Stimulated activated CD8-positive, alpha-beta memory T cell treated with anti-CD3 and anti-CD28 coated beads, Interleukin-2, amount 100 ng/mL, for 48 hours (primary cell): Measurements from ENCODE around the gene TMEM97.
A peak's percentile ranks its signal among the peaks of the same experiment; 100 is the strongest.
"Not testable (repeated sequence)": the region's sequence is repeated elsewhere in the genome, so short reads cannot be mapped to it uniquely, and the experiment has no call there.

Experiments used
- DNase-seq, 2 donors: peaks; one replicate each; pipeline ENCODE4 v3.0.0-alpha.2; 2020; ENCODE audit warnings: low read depth in 2 of 2

TMEM97 gene

DNA sequence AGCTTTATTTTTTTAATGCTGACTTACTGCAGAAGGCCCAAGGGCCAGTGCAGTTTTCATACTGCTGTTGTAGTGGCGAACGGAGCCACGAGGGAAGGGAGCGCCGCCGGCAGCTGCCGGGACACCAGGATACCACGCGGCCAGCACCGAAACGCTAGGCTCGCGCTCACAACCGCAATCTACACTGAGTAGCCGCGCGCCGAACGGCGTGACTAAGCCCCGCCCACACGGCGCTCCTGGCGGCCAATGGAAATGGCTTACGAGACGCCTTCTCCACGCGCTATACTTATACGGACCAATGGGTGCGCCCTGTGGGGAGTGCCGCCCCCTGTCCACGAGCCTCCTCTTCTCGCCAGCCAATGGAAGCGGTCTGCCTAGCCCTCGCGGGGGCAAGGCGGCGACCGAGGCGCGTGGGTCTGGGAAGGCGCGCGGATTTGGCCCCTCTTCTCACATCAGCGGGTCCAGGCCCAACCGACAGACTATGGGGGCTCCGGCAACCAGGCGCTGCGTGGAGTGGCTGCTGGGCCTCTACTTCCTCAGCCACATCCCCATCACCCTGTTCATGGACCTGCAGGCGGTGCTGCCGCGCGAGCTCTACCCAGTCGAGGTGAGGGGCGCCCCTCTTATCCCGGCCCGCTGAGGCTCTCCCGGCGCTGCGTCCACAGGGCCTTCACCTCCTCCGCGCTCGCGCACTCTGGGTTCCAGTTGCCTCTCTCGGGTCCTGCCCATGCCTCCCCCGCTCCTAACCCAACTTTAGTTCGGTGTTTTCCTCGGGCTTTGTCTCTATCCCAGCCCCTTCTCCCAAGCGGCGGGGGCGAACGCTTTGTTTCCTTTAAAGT is at the start of gene TMEM97:
Gene TMEM97 (plus strand): TSS at position 442 of the 839 bp plus-strand sequence. CDS start 40 bp downstream, at position 482.
- peak; percentile 90 to 95 for DNase-seq

DNA sequence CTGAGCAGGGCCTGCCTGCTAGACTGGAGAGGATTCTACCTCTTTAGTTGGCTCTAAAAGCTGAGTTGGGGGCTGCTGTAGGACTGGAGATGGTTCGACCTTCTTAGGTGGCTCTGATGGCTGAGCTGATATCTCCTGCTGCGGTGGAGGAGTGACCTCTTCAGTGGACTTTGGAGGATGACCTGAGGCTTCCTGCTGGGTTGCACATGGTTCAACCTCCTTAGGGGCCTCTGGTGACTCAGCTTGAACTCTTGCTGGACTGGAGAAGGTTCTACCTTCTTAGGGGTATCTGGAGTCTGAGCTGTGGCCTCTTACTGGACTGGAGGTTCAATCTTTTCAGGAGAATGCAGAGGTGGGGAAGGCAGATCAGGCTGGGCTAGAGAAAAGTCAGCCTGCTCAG is 48.9 kb upstream of the TMEM97 start:
- DNase-seq: no peak

DNA sequence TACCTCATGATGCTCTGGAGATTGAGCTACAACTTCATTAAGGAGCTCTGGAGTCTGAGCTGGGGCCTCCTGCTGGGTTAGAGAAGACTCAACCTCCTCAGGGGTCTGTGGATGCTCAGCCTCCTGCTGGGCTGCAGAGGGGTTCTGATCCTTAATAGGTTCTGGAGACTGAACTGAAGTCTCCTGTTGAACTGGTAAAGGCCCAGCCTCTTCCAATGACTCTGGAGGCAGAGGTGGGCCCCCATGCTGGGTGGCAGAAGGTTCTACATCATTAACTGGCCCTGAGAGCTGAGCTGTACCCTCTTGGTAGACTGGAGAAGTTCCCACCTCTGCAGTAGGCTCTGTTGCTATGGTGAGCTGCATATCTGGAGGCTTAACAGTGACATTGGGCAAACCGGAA is 48.1 kb upstream of the TMEM97 start:
- no peak for DNase-seq

DNA sequence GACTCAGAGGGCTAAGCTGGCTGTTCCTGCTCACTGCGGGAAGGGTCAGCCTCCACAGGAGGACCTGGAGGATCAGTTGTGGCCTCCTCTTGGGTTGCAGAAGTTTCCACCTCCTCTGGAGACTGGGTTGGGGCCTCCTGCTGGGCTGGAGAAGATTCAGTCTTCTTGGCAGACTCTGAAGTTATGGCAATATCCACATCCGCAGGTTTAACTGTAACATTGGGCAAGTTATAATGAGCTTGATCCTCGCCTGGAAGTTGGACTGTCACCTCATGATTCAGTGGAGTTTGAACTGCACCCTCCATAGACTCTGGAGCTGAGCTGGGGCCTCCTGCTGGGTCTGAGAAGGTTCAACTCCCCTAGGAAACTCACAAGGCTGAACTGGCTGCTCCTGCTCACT is 47.6 kb upstream of the TMEM97 start:
- DNase-seq: no peak

DNA sequence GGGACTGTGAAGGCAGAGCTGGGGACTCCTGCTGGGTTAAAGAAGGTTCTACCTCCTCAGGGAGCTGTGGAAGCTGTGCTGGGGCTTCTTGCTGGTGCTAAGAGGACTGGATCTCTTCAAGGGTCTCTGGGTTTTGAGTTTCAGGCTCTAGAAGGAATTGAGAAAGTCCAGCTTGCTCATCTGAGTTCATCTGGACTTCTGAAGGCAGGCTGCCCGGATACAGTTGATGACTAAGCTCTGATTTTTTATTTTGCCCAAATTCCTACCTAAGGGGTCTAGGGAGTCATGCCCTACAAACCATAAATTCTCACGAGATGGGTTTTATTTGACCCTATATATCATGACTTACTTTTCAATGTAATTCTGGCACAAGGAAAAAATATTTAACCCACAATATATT is 46.8 kb upstream of the TMEM97 start:
- DNase-seq: no peak

DNA sequence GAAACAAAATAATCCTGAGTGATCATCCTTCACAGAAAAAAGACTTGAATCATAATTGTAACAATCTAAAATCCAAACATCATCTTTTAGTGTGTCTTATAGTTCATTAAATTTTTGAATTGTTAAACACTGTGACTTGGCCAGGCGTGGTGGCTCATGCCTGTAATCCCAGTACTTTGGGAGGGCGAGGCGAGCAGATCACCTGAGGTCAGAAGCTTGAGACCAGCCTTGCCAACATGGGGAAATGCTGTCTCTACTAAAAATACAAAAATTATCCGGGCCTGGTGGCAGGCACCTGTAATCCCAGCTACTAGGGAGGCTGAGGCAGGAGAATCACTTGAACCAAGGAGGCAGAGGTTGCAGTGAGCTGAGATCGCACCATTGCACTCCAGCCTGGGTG is 45.7 kb upstream of the TMEM97 start:
- DNase-seq: not testable (repeated sequence)

DNA sequence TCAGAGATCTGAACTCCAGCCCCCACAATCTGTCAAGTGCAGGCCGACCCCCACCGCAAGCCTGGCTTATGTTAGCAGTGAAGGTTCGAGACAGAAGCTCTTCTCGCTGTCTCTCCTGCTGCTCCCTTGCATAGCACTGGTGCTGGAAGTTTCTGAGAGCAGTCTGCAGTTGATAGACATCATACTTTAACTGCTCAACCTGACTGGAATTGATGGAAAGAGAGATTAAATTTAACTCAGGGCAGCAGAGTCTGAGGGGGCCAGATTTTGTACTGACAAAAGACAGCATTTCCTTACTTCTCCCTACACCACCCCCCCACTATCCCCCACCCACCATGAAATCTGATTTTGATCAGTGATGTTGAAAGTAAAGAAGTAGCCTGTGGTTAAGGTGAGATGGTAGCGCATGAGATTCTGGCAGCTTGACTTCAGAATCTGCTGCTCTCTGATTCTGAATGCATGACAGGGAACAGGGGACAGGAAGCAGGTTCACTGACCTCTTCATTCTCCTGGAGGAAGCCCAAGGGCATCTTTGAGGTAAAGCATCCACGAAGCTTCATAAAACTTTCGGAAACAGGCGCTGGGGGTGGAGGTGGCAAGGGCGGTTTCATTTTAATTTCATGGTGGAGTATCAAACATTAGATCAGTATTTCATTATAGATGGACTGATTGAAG is 44.3 kb upstream of the TMEM97 start:
- DNase-seq: no peak

DNA sequence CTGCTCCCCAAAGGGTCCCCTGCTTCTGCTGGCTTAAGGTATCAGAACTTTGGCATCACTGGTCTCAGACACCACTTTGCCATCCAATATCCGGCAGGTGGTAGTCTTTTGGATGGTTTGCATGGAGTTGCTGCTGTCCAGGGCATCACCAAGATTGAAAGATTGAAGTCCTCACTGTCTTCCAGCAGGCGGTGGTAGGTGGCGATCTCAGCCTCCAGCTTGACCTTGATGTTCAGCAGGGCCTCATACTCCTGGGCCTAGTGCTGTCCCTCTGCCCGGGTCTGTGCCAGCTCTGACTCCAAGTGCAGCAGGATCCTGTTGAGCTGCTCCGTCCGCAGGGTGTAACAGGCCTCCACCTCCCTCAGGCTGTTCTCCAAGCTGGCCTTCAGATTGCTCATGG is 43.0 kb upstream of the TMEM97 start:
- DNase-seq: no peak

DNA sequence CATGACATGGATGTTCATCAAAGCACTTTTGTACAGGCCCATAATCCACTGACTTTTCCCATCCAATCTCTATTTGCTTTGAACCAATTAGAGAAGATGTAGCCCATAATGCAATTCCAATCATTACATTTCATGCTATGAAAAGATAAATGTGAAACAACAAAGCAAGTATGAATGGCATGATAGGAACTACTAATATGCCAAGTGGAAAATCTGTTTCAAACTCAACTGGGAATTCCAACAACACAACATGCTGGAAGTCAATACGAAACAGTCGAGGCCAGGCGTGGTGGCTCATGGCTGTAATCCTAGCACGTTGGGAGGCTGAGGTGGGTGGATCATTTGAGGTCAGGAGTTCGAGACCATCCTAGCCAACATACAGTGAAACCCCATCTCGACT is 39.6 kb upstream of the TMEM97 start:
- no peak for DNase-seq

DNA sequence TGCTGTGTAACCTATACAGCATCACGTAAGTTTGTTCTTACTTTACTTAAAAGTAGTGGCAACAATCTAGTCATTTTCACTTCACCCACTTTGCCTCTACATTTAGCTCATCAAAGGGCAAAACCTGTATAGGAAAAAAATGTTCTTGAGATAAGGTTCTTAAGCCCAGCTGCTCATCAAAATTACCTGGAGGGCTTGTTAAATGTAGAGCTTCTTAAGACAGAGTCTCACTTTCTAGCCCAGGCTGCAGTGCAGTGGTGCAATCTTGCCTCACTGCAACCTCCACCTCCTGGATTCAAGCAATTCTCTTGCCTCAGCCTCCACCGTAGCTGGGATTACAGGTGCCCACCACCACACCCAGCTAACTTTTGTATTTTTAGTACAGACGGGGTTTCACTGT is 38.2 kb upstream of the TMEM97 start:
- DNase-seq: no peak

DNA sequence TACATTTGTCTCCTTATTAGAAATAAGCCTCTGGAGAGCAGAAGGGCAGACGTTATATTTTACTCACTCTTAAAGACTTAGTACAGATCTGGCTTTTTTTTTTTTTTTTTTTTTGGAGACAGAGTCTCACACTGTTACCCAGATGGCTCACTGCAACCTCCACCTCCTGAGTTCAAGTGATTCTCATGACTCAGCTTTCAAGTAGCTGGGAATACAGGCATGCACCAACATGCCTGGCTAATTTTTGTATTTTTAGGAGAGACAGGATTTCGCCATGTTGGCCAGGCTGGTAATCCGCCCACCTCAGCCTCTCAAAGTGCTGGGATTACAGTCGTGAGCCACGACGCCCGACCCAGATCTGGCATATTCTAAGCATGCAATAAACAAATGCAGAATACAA is 36.4 kb upstream of the TMEM97 start:
- DNase-seq: no peak

DNA sequence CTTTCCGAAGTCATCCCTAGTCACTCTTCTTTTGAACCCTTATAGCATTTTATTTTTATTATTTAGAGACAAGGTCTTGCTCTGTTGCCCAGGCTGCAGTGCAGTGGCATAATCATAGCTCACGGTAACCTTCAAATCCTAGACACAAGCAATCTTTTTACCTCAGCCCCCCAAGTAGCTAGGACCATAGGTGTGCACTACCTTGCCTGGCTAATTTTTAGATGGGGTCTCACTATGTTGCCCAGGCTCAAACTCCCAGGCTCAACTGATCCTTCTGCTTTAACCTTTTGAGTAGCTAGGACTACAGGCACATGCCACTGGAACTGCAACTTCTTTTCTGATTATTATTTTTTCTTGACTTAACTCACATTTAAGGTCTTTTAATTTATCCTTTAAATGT is 33.0 kb upstream of the TMEM97 start:
- no peak for DNase-seq

DNA sequence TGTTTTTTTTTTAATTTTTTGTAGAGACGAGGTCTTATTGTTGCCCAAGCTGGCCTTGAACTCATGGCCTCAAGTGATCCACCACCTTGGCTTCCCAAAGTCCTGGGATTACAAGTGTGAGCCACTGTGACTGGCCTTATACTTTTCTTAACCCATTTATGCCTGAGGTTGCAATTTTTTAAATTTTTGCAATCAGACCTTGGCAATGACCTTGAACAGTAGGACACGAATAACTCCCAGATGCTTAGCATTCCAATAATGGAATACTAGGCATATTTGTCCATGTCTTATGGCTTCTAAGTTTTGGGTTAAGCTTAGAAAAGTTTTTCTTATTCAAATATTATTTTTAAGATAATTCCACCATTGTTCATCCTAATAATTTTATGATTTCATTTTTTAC is 28.3 kb upstream of the TMEM97 start:
- no peak for DNase-seq

DNA sequence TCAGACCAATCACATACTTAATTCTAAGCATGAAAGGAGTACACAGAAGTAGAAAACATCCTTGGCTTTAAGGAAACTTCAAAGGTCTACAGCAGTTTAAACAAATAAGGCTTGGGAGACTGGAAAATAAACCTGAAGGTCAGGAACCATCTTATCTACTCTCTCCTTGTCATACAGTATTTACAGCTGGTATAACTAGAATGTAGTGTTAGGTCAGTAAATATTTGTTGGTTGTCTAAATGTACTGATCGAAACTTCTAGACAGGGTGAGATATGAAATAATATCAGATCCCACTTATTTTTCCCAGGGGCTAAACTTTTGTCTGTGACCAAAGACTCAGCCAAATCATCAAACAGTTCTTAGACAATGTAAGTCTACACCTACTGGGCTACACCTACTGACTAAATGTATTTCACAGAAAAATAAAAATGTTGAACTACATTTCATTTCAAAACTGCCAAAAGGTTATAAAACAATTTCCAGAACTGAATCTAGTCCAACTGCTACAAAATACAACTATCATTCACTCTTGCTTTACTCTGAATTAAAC is 27.1 kb upstream of the TMEM97 start:
- no peak for DNase-seq

DNA sequence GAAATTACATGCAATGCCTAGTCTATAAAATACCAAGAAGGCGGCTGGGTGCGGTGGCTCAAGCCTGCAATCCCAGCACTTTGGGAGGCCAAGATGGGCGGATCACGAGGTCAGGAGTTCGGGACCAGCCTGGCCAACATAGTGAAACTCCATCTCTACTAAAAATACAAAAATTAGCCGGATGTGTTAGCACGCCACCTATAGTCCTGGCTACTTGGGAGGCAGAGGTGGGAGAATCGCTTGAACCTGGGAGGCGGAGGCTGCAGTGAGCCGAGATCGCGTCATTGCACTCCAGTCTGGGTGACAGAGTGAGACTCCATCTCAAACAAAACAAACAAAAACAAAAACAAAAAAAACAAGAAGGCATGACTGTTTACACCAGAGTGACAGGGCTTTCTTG is 26.1 kb upstream of the TMEM97 start:
- not testable (repeated sequence) for DNase-seq

DNA sequence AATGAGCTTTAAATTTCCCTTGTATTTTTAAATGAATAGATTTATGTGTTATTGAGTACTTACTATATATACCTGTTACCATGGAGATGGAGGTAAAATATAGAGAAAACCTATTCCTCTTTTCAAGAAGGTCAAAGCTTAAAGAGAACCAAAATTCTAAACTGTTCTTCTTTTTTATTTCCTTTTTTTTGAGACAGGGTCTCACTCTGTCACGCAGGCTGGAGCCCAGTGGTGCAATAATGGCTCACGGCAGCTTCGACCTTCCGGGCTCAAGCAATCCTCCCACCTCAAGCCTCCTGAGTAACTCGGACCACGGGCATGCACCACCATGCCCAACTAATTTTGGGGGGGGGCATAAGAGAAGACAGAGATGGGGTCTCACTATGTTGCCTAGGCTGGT is 25.0 kb upstream of the TMEM97 start:
- DNase-seq: no peak

DNA sequence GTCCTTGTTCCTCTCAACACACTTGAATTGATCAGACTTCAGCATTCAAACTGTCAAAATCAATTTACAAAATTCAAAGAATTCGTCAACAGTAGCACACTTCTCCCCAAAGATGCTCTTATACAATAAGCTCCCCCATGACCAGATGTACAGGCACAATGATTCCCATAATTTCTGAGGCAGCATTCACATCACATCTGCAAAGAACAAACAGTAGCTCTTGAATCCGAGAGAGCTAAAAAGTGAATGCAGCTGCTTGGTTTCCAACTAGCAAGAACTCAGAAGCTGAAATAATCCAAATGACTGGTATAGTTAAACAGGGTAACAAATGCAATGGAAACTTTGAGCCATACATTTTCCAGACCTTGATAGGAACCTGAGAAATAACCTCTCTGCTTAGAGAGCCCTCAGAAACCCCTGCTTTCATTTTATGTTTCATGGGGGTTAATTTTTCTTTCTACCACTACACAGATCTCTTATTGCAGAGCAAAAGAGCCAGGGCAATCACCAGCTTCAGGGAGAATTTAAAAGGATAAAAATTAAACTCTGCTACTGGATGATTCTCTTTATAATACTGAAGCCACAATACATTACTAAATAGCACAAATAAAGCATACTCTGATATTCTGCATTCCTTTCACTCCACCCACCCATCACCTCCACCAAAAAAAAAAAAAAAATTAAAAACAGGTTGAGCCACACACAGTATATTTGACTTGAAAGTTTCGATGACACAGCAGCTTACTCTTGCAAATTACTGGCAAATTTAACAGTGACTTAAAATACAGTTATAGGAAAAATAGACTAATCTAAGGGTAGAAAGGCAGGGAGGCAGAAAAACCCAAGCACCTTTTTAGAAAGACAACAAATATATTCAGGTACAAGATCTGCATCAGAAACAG is 23.1 kb upstream of the TMEM97 start:
- no peak for DNase-seq

DNA sequence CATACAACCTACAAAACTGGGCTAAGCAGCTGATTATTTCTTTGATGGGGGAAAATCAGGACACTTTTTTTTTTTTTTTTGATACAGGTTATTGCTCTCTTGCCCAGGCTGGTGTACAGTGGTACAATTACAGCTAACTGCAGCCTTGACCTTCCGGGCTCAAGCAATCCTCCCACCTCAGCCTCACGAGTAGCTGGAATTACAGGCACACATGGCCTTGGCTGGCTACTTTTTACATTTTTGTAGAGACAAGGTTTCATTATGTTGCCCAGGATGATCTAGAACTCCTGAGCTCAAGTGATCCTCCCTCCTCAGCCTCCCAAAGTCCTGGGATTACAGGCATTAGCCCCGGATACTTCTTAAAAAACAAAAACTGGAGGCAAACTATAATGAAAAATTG is 20.6 kb upstream of the TMEM97 start:
- DNase-seq: no peak

DNA sequence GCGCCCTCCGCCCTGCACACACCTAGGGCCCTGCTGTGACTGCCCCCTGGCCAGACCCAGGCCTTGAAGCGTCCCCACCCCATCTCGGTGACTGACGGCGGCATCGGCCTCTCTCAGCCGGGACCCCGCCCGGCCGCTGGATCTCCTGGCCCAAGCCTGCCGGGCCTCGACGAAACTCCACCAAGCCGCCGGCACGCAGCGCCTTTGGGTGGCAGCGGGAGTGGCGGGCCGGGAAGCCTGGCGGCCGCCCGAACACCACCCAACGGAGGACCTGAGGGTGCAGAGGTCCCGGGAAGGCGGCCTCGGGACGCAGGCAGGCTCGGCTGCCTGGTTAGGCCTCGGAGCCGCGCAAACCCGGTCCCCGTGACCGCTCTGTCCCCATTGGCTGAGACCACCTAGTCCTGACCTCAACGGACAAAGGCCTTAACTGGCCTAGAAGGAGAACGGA is 12.0 kb upstream of the TMEM97 start:
- DNase-seq: no peak

DNA sequence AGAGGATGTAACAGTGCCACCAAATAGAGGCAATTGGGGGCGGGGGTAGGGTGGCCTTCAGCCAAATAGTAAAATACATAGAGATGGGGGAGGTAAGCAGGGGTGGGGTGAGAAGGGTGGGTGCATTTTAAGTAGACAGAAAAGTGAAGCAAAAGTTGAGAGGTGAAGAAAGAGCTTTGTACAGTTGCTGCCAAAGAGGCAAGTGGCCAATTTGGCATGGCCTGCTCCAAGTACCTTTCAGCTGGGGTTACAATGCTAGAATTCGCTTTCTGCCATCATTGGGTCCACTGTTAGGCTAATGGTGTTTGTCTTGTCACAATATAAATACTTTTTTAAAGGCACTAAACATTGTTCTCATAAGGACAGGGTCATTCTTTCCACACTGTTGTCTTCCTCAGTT is 5.2 kb upstream of the TMEM97 start:
- no peak for DNase-seq

DNA sequence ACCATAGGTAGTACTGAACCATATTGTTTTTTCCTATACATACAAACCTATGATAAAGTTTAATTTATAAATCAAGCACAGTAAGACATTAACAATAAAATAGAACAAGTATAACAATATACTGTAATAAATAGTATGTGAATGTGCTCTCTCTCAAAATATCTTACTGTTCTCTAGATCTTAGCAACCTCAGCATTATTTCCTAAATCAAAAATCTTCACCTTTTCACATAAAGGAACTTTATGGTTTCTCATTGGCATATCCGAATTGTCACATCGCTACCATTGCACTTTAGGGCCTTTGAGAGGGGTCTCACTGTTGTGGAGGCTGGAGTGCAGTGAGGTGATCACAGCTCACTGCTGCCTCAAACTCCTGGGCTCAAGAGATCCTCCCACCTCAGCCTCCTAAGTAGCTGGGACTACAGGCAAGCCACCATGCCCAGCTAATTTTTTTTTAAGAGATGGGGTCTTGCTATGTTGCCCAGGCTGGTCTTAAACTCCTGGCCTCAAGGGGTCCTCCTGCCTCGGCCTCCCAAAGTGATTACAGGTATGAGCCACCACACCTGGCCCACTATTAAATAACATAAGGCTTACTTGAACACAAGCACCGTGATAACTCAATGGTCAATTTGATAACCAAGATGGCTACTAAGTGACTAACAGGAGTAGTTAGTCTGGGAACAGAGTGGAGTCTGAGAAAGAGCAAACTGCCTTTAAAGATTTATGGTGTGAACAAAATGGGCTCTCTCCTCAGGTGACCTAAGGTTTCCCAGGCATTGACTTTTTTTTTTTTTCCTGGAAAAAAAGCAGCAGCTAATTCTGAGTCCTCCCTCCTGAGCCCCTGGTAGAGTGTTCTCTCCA is 2.9 kb upstream of the TMEM97 start:
- DNase-seq: no peak
